ENCODE measurements around the gene PPARD. TPM values are rescaled to one million over a fixed set of nuclear protein-coding genes. Genes with fewer than 3 reads are reported as not detected.

Gene PPARD
- polyA plus RNA-seq, 1 experiment = 40.9 TPM

DNA sequence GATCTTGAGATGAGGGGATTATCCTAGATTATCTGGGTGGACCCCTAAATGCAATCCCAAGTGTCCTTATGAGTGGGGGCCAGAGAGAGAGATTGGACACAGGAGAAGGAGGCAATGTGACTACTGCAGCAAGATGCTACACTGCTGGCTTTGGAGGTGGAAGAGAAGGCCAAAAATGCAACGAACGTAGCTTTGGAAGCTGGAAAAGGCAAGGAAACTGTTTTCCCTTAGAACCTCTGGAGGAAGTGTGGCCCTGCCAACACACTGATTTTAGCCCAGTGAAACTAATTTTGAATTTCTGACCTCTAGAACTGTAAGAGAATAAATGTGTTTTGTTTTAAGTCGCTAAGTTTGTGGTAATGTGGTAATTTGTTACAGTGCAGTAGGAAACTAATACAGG lies 15.7 kb downstream of the PPARD start:
- Histone ChIP-seq H3K4me3 (ENCODE audit: low read depth, low read length) (no peak overlapping the region), H3K36me3 (ENCODE audit: control insufficient read depth, insufficient read depth, low read length) (peaks cover 11% of the 10 kb centered on the region), H3K27me3 (ENCODE audit: control insufficient read depth, insufficient read depth, low read length) (no peaks in the 10 kb centered on the region)
- ChIA-PET CTCF (interaction anchor here (1.0 to 1.5 kb wide), 2 partner anchors 10 to 14 kb away, joined by 3 to 4 read pairs; no protein-coding TSS in a partner anchor), POLR2A (no interaction called here)
- no peak for DNase-seq (ENCODE audit: low read depth)
- TF ChIP-seq CTCF (IDR thresholded peaks at IDR 0.05; ENCODE audit: insufficient read depth, low read depth, low read length) = no peak

- ChIA-PET POLR2A (no interaction called here), CTCF (interaction anchor here (1.2 to 3.8 kb wide), 2 partner anchors 16 to 66 kb away, joined by 3 to 15 read pairs; partner anchors contain the start of gene PPARD)
- Histone ChIP-seq H3K36me3 (ENCODE audit: control insufficient read depth, insufficient read depth, low read length) (peaks cover 8% of the 10 kb centered on the region), H3K27me3 (ENCODE audit: control insufficient read depth, insufficient read depth, low read length) (no peaks in the 10 kb centered on the region), H3K4me3 (ENCODE audit: low read depth, low read length) (no peak overlapping the region)
- TF ChIP-seq CTCF (IDR thresholded peaks at IDR 0.05; ENCODE audit: insufficient read depth, low read depth, low read length) = no peak
- DNase-seq (ENCODE audit: low read depth) = no peak
These were observed 17.0 kb downstream of the PPARD start for GRCh38 chr6:35359346-35359743.

DNA sequence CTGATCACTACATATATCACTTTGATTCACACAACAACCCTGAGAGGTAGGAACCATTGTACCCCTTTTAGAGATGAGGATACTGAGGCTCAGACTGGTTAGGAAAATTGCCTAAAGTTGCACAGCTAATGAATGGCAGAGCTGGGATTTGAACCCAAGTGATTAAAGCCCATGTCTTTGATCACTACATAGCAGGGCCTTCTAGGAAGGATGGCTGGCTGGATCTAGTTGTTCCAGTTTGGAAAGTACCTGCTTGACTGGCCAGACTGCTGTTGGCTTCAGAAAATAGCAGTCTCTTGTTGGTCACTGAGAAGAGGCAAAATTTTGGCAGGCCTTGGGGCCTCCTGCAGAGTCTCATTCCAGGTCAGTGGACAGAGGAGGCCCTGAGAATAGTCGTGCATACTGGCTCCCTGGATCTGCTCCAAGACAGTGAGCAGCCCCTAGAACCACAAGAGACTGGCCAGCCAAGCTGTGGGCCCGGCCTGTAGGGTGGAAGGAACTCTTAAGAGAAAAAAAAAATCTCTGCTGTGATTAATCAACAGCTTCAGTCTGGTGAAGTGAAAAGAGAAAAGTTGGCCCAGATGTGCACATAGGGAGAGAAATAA lies 17.5 kb downstream of the PPARD start:
- ChIA-PET CTCF (interaction anchor here (1.2 to 3.8 kb wide), 3 partner anchors 11 to 66 kb away, joined by 3 to 15 read pairs (median 8); partner anchors contain the start of gene PPARD), POLR2A (no interaction called here)
- no peak for TF ChIP-seq CTCF (IDR thresholded peaks at IDR 0.05; ENCODE audit: insufficient read depth, low read depth, low read length)
- no peak for DNase-seq (ENCODE audit: low read depth)
- H3K4me3 ChIP-seq (ENCODE audit: low read depth, low read length) = no peak overlapping the region
- peaks cover 8% of the 10 kb centered on the region for H3K36me3 ChIP-seq (ENCODE audit: control insufficient read depth, insufficient read depth, low read length)
- no peaks in the 10 kb centered on the region for H3K27me3 ChIP-seq (ENCODE audit: control insufficient read depth, insufficient read depth, low read length)

DNA sequence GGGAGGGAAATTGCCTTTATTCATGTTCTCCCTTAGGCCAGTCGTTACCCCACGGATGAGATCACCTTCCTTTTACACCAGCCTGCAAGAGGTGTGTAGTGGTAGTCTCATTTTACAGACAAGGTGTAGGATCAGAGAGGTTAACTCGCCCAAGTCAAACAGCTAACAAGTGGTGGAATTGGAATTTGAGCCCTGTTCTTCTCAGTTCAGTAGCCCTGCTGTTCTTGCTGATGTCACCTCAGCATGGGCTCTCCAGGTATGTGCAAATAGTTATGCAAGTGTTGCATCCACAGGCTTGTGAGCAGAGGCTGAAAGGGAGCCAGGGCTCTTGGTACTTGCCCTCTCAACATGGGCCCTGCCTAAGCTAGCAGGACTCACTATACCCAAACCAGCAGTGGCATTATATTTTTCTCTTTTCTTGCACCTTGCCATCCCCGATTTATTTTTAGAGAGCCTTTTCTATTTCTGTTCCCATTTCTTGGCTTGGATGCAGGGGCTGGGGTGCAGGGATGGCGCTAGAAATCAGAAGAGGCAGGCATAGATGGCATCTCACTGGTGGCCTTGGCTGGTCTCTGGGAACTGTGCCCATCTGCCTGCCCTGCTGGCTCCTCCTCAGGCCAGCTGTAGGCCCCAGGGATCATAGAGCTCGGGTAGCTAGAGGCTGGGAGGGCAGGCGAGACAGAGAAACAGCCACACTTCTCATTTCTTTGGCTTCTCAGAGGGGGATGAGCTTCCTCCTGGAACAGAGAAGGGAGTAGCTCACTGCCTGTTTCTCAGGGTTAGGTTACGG lies 18.2 kb downstream of the PPARD start:
- CTCF ChIA-PET = interaction anchor here (1.2 to 3.8 kb wide), 4 partner anchors 12 to 65 kb away, joined by 3 to 15 read pairs (median 6); partner anchors contain the start of gene PPARD
- Histone ChIP-seq H3K4me3 (ENCODE audit: low read depth, low read length) (no peak overlapping the region), H3K36me3 (ENCODE audit: control insufficient read depth, insufficient read depth, low read length) (peaks cover 8% of the 10 kb centered on the region), H3K27me3 (ENCODE audit: control insufficient read depth, insufficient read depth, low read length) (no peaks in the 10 kb centered on the region)
- no peak for DNase-seq (ENCODE audit: low read depth)
- POLR2A ChIA-PET = interaction anchor here (0.6 kb wide), 1 partner anchor 9 kb away, joined by 19 read pairs; no protein-coding TSS in a partner anchor
- TF ChIP-seq CTCF (IDR thresholded peaks at IDR 0.05; ENCODE audit: insufficient read depth, low read depth, low read length) = no peak

- ChIA-PET CTCF (interaction anchor here (2.5 to 3.8 kb wide), 2 partner anchors 13 to 19 kb away, joined by 8 to 15 read pairs; partner anchors contain the start of gene PPARD), POLR2A (no interaction called here)
- Histone ChIP-seq H3K36me3 (ENCODE audit: control insufficient read depth, insufficient read depth, low read length) (peaks cover 6% of the 10 kb centered on the region), H3K4me3 (ENCODE audit: low read depth, low read length) (no peak overlapping the region), H3K27me3 (ENCODE audit: control insufficient read depth, insufficient read depth, low read length) (no peaks in the 10 kb centered on the region)
- no peak for TF ChIP-seq CTCF (IDR thresholded peaks at IDR 0.05; ENCODE audit: insufficient read depth, low read depth, low read length)
- no peak for DNase-seq (ENCODE audit: low read depth)
These were observed 19.8 kb downstream of the PPARD start for GRCh38 chr6:35362200-35362599.

All from BJ (cell line).